Measurements from ENCODE around the gene R3HCC1L. TPM values are rescaled to one million over a fixed set of nuclear protein-coding genes. Genes with fewer than 3 reads are reported as not detected.
A peak's percentile ranks its signal among the peaks of the same experiment; 100 is the strongest.

Gene R3HCC1L
- total and polyA plus RNA-seq, 2 of the 4 experiments (the other 2 are of a cell fraction), result 8.3 to 14.7 TPM

- Histone ChIP-seq H3K79me1 (ENCODE audit: low read depth in 1 of 2, low read length in 2 of 2) (peaks cover 13 to 21% of the 10 kb centered on the region in 2 experiments), H3K56ac (ENCODE audit: extremely low read depth, insufficient read depth, low read length) (no peak overlapping the region), H4K20me1 (ENCODE audit: insufficient read depth, low read length) (peaks cover 14% of the 10 kb centered on the region), H2BK120ac (ENCODE audit: low read depth, low read length) (no peak overlapping the region; the same call in 1 of the 2 replicates), H3K9me3 (ENCODE audit: control insufficient read depth, insufficient read depth, low read length) (no peaks in the 10 kb centered on the region), H3K4me1 (ENCODE audit: control insufficient read depth, insufficient read depth, low read length) (peaks cover 10% of the 10 kb centered on the region), H4K5ac (ENCODE audit: low read depth, low read length) (no peak overlapping the region), H2BK5ac (ENCODE audit: low read depth, low read length, poor library complexity, severe bottlenecking) (peak overlapping the region; percentile 38), H3K4ac (ENCODE audit: low read depth, low read length) (0 out of 2 replicates have a peak overlapping the region, but pooled peaks have one; percentile 43), H2AK9ac (replicated peaks; ENCODE audit: low read depth, low read length, poor library complexity) (peak overlapping the region; percentile 26), H3K9me1 (ENCODE audit: insufficient read depth, low read length) (peaks cover 7% of the 10 kb centered on the region), H3K4me2 (ENCODE audit: low read depth, low read length) (no peak overlapping the region), H3K27me3 (ENCODE audit: control insufficient read depth, insufficient read depth, low read length) (no peaks in the 10 kb centered on the region), H3K23ac (ENCODE audit: low read depth, low read length) (no peak overlapping the region), H2BK15ac (ENCODE audit: low read depth, low read length) (no peak overlapping the region), H2AFZ (replicated peaks; ENCODE audit: low read length, poor library complexity) (peak overlapping the region; percentile 8), H3K36me3 (ENCODE audit: control insufficient read depth, insufficient read depth, low read length) (peaks cover under 1% of the 10 kb centered on the region; the same call in 1 of the 2 replicates), H2BK20ac (ENCODE audit: low read depth, low read length) (0 out of 2 replicates have a peak overlapping the region, but pooled peaks have one; percentile 36), H3K4me3 (ENCODE audit: insufficient read depth, low read depth, low read length) (no peak overlapping the region), H3K14ac (replicated peaks; ENCODE audit: low read depth, low read length) (peak overlapping the region; percentile 30; the same call in 1 of the 2 replicates), H2AK5ac (ENCODE audit: low read depth, low read length) (no peak overlapping the region; the same call in 1 of the 2 replicates), H3K9ac (ENCODE audit: low read depth, low read length) (no peak overlapping the region), H4K8ac (ENCODE audit: low read depth in 2 of 2, low read length in 2 of 2) (no peak overlapping the region), H3K18ac (ENCODE audit: low read depth, low read length) (no peak overlapping the region), H3K27ac (ENCODE audit: insufficient read depth, low read length) (no peak overlapping the region), H4K91ac (ENCODE audit: insufficient read depth, low read depth, low read length) (no peak overlapping the region)
- DNase-seq, result no peak
- ChIA-PET CTCF (no interaction called here), POLR2A (ENCODE audit: unreplicated experiment) (no interaction called here)
- no peak for ATAC-seq (ENCODE audit: low read depth)
- intact Hi-C loops (cut with micrococcal nuclease) (no loop called here), dilution Hi-C loops (cut with HindIII; ENCODE audit: low sequenced_read_pairs, unreplicated experiment) (no loop called here), in situ Hi-C loops (cut with MboI; ENCODE audit: low sequenced_read_pairs) (no loop called here)
- TF ChIP-seq, protein P1, sequence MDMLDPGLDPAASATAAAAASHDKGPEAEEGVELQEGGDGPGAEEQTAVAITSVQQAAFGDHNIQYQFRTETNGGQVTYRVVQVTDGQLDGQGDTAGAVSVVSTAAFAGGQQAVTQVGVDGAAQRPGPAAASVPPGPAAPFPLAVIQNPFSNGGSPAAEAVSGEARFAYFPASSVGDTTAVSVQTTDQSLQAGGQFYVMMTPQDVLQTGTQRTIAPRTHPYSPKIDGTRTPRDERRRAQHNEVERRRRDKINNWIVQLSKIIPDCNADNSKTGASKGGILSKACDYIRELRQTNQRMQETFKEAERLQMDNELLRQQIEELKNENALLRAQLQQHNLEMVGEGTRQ (IDR thresholded peaks at IDR 0.05; ENCODE audit: low read depth, low read length), result no peak
- TF ChIP-seq RFX5 (IDR thresholded peaks at IDR 0.05; ENCODE audit: low read depth, low read length) (no peak), RCOR1 (IDR thresholded peaks at IDR 0.05; ENCODE audit: insufficient replicate concordance, low read length) (no peak), MXI1 (IDR thresholded peaks at IDR 0.05; ENCODE audit: borderline replicate concordance, low read depth, low read length) (no peak), CHD1 (IDR thresholded peaks at IDR 0.05; ENCODE audit: low read depth, low read length) (no peak), ELK1 (IDR thresholded peaks at IDR 0.05; ENCODE audit: borderline replicate concordance, low read depth, low read length) (no peak), FOS (IDR thresholded peaks at IDR 0.05; ENCODE audit: low read depth, low read length) (no peak), CEBPB (IDR thresholded peaks at IDR 0.05; ENCODE audit: low read depth, low read length) (no peak), POLR2A (IDR thresholded peaks at IDR 0.05; ENCODE audit: low read depth, low read length) (no peak)
- TF ChIP-seq, protein P2, sequence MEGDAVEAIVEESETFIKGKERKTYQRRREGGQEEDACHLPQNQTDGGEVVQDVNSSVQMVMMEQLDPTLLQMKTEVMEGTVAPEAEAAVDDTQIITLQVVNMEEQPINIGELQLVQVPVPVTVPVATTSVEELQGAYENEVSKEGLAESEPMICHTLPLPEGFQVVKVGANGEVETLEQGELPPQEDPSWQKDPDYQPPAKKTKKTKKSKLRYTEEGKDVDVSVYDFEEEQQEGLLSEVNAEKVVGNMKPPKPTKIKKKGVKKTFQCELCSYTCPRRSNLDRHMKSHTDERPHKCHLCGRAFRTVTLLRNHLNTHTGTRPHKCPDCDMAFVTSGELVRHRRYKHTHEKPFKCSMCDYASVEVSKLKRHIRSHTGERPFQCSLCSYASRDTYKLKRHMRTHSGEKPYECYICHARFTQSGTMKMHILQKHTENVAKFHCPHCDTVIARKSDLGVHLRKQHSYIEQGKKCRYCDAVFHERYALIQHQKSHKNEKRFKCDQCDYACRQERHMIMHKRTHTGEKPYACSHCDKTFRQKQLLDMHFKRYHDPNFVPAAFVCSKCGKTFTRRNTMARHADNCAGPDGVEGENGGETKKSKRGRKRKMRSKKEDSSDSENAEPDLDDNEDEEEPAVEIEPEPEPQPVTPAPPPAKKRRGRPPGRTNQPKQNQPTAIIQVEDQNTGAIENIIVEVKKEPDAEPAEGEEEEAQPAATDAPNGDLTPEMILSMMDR (conservative IDR thresholded peaks at IDR 0.05; ENCODE audit: low read depth, low read length), result no peak
- WGBS, 2 experiments (ENCODE audit: extremely low coverage in 2 of 2, insufficient read length in 1 of 2), result 92% methylated on average over 3 of the region's 6 CpGs; no CpG with 5 or more reads in 1 of the 2 experiments
- no TSS peak for BruUV-seq (replicated peaks)
These were observed 89.4 kb downstream of the R3HCC1L start for GRCh38 chr10:98223874-98224273.
